PC-3 (cell line): ENCODE results near the gene GGT5. TPM values are rescaled to one million over a fixed set of nuclear protein-coding genes. Genes with fewer than 3 reads are reported as not detected.
"Not testable (repeated sequence)": the region's sequence is repeated elsewhere in the genome, so short reads cannot be mapped to it uniquely, and the experiment has no call there.

Experiments
- ATAC-seq: fragments of 200-7000 bp; cut with Tn5 transposase; 2 replicates; pipeline ENCODE4 v1.9.1; 2020; ENCODE audit warnings: mild to moderate bottlenecking, moderate library complexity
- BruUV-seq: library from RNA; stranded (reverse); fragments of 400-500 nt; replicated peaks from 2 replicates; lab custom pipeline; 2021; lab: Mats Ljungman, UMichigan
- CTCF ChIA-PET: fragments of 300-600 bp; sonication (Branson Sonifier 250); formaldehyde crosslinking; loops from one replicate; lab custom pipeline; 2022; ENCODE audit warnings: antibody characterized with exemption; lab: Charles Lee
- POLR2A ChIA-PET: fragments of 300-600 bp; sonication (Branson Sonifier 250); formaldehyde crosslinking; loops from one replicate; lab custom pipeline; 2022; ENCODE audit warnings: antibody characterized with exemption; ENCODE audit not compliant: unreplicated experiment; lab: Charles Lee
- DNase-seq: peaks from one replicate; pipeline ENCODE4 v3.0.0-alpha.2; 2015
- H2AFZ ChIP-seq: fragments of 300-600 bp; sonication (generic); 2 replicates; pipeline ENCODE4 v1.6.0; 2016; ENCODE audit warnings: antibody characterized with exemption, low read length
- H3F3A ChIP-seq: fragments of 300-600 bp; sonication (generic); one replicate; pipeline ENCODE4 v1.6.0; 2017; ENCODE audit warnings: antibody characterized with exemption, low read length, control low read depth, mild to moderate bottlenecking; ENCODE audit not compliant: unreplicated experiment
- H3K27ac ChIP-seq: fragments of 300-600 bp; sonication (generic); 2 replicates; pipeline ENCODE4 v1.5.1; 2016; ENCODE audit warnings: mild to moderate bottlenecking, low read length
- H3K27me3 ChIP-seq: fragments of 300-600 bp; sonication (generic); 2 replicates; pipeline ENCODE4 v1.6.1; 2016; ENCODE audit warnings: low read length, mixed read lengths
- H3K36me3 ChIP-seq: fragments of 300-600 bp; sonication (generic); 2 replicates; pipeline ENCODE4 v1.6.1; 2016; ENCODE audit warnings: low read depth, mixed run types, low read length, mixed read lengths
- H3K4me1 ChIP-seq: fragments of 300-600 bp; sonication (generic); 2 replicates; pipeline ENCODE4 v1.5.1; 2016; ENCODE audit warnings: low read length; ENCODE audit not compliant: insufficient read depth
- H3K4me2 ChIP-seq: fragments of 300-600 bp; sonication (generic); 2 replicates; pipeline ENCODE4 v1.6.0; 2016; ENCODE audit warnings: low read length
- H3K4me3 ChIP-seq: fragments of 300-600 bp; sonication (generic); 2 replicates; pipeline ENCODE4 v1.5.1; 2016; ENCODE audit warnings: mild to moderate bottlenecking, low read length, mixed read lengths
- H3K79me2 ChIP-seq: fragments of 300-600 bp; sonication (generic); 2 replicates; pipeline ENCODE4 v1.6.1; 2017; ENCODE audit warnings: low read length, mixed read lengths
- H3K9ac ChIP-seq: fragments of 300-600 bp; sonication (generic); 2 replicates; pipeline ENCODE4 v1.6.0; 2016; ENCODE audit warnings: mild to moderate bottlenecking, low read length
- H3K9me2 ChIP-seq: fragments of 300-600 bp; sonication (generic); replicated peaks from 2 replicates; pipeline ENCODE4 v1.6.1; 2016; ENCODE audit warnings: mixed run types, low read length, mixed read lengths
- H3K9me3 ChIP-seq: fragments of 300-600 bp; sonication (generic); 2 replicates; pipeline ENCODE4 v1.6.1; 2016; ENCODE audit warnings: low read length, mixed read lengths
- H4K20me1 ChIP-seq: fragments of 300-600 bp; sonication (generic); 2 replicates; pipeline ENCODE4 v1.6.1; 2016; ENCODE audit warnings: low read length, mixed read lengths
- CTCF ChIP-seq: fragments of 300-600 bp; sonication (generic); conservative IDR thresholded peaks from 2 replicates; pipeline ENCODE4 v1.5.1; 2017; ENCODE audit warnings: antibody characterized with exemption, low read depth, mild to moderate bottlenecking, low read length
- EZH2 ChIP-seq: fragments of 300-600 bp; sonication (generic); IDR thresholded peaks from one replicate; pipeline ENCODE4 v1.6.1; 2017; ENCODE audit warnings: antibody characterized with exemption, mild to moderate bottlenecking, low read length; ENCODE audit not compliant: unreplicated experiment
- EZH2phosphoT487 ChIP-seq: fragments of 300-600 bp; sonication (generic); IDR thresholded peaks from 2 replicates; pipeline ENCODE4 v1.6.1; 2018; ENCODE audit warnings: mild to moderate bottlenecking, antibody characterized with exemption, low read length, borderline replicate concordance
- intact Hi-C: fragments of 100-400 bp; cut with micrococcal nuclease; formaldehyde crosslinking; loops from 2 replicates; pipeline ENCODE4 v1.9.0; 2023
- total RNA-seq: library from RNA; depleted of rRNA; stranded (reverse); fragments of >200 nt; gene quantifications from 2 replicates; pipeline ENCODE4 v1.2.3, GENCODE V29; 2014

Gene GGT5
- total RNA-seq, 1 experiment from 2014 or later, result 0.04 TPM

- TF ChIP-seq CTCF (no peak), EZH2 (no peak), EZH2phosphoT487 (no peak)
- Histone ChIP-seq H3K9me2 (no peaks in the 10 kb centered on the region), H4K20me1 (peaks cover 5% of the 10 kb centered on the region; the same call in 1 of the 2 replicates), H3K4me2 (no peak overlapping the region), H3K9me3 (no peaks in the 10 kb centered on the region), H2AFZ (no peak overlapping the region), H3K4me1 (peaks cover 15% of the 10 kb centered on the region; the same call in 1 of the 2 replicates), H3F3A (no peaks in the 10 kb centered on the region), H3K27ac (no peak overlapping the region), H3K36me3 (no peaks in the 10 kb centered on the region), H3K79me2 (peaks cover 47% of the 10 kb centered on the region), H3K4me3 (no peak overlapping the region), H3K9ac (no peak overlapping the region), H3K27me3 (no peaks in the 10 kb centered on the region)
- intact Hi-C loops, result no loop called here
- DNase-seq (no peak), ATAC-seq (no peak)
- no TSS peak for BruUV-seq
- CTCF ChIA-PET, result no interaction called here
- POLR2A ChIA-PET, result no interaction called here
Observed at GRCh38 chr22:24290459-24290858, 45.6 kb upstream of the GGT5 start.

GRCh38 chr22:24289741-24290163, 44.9 kb upstream of the GGT5 start:
- ChIA-PET CTCF (no interaction called here), POLR2A (no interaction called here)
- Histone ChIP-seq H3K4me2 (peak overlapping the region; percentile 6; the same call in 1 of the 2 replicates), H3K9me2 (no peaks in the 10 kb centered on the region), H3K79me2 (peaks cover 54% of the 10 kb centered on the region), H3K27me3 (no peaks in the 10 kb centered on the region), H3K4me3 (no peak overlapping the region), H4K20me1 (peaks cover 5% of the 10 kb centered on the region; the same call in 1 of the 2 replicates), H3K36me3 (no peaks in the 10 kb centered on the region), H3K9ac (no peak overlapping the region), H3K9me3 (no peaks in the 10 kb centered on the region), H2AFZ (no peak overlapping the region), H3K4me1 (peaks cover 18% of the 10 kb centered on the region; the same call in 1 of the 2 replicates), H3K27ac (no peak overlapping the region), H3F3A (no peaks in the 10 kb centered on the region)
- DNase-seq (no peak), ATAC-seq (no peak; the same call in 1 of the 2 replicates)
- intact Hi-C loops, result no loop called here
- TF ChIP-seq CTCF, result no peak
- TF ChIP-seq EZH2phosphoT487, result no peak
- TF ChIP-seq EZH2, result no peak
- BruUV-seq, result no TSS peak

- Histone ChIP-seq H3K4me3 (no peak overlapping the region), H3K9ac (no peak overlapping the region), H4K20me1 (peaks cover 5% of the 10 kb centered on the region; the same call in 1 of the 2 replicates), H3K36me3 (no peaks in the 10 kb centered on the region), H3K4me2 (peak overlapping the region; percentile 6), H3K27me3 (no peaks in the 10 kb centered on the region), H3K79me2 (peaks cover 58% of the 10 kb centered on the region), H3K9me2 (no peaks in the 10 kb centered on the region), H3F3A (no peaks in the 10 kb centered on the region), H3K4me1 (peaks cover 21% of the 10 kb centered on the region; the same call in 1 of the 2 replicates), H2AFZ (no peak overlapping the region), H3K27ac (no peak overlapping the region), H3K9me3 (no peaks in the 10 kb centered on the region)
- DNase-seq (peak; percentile 35), ATAC-seq (peak; percentile 42)
- intact Hi-C loops, result no loop called here
- no peak for TF ChIP-seq EZH2phosphoT487
- no peak for TF ChIP-seq EZH2
- TF ChIP-seq CTCF, result no peak
- POLR2A ChIA-PET, result no interaction called here
- CTCF ChIA-PET, result no interaction called here
- no TSS peak for BruUV-seq
Observed at GRCh38 chr22:24289114-24289513, 44.2 kb upstream of the GGT5 start.

GRCh38 chr22:24287801-24288200, 42.9 kb upstream of the GGT5 start:
- H3K9ac ChIP-seq, H3K9me3 ChIP-seq, H3K27me3 ChIP-seq, H3K27ac ChIP-seq, ATAC-seq, DNase-seq, H4K20me1 ChIP-seq, H3F3A ChIP-seq, POLR2A ChIA-PET, CTCF ChIA-PET, H3K4me3 ChIP-seq, H3K36me3 ChIP-seq, H3K9me2 ChIP-seq, BruUV-seq, H3K4me2 ChIP-seq, intact Hi-C loops, H2AFZ ChIP-seq: not testable (repeated sequence)
- peaks cover 21% of the 10 kb centered on the region; the same call in 1 of the 2 replicates for H3K4me1 ChIP-seq
- peaks cover 71% of the 10 kb centered on the region for H3K79me2 ChIP-seq
